GOT3 (cell line): ENCODE measurements around the gene LHX3.

Experiments used
- DNase-seq: peaks from one replicate; lab custom pipeline; 2025; ENCODE audit warnings: mixed read lengths; lab: John Stamatoyannopoulos, UW

Gene LHX3

GRCh38 chr9:136177224-136177623 lies 27.7 kb downstream of the LHX3 start:
- no peak for DNase-seq

DNA sequence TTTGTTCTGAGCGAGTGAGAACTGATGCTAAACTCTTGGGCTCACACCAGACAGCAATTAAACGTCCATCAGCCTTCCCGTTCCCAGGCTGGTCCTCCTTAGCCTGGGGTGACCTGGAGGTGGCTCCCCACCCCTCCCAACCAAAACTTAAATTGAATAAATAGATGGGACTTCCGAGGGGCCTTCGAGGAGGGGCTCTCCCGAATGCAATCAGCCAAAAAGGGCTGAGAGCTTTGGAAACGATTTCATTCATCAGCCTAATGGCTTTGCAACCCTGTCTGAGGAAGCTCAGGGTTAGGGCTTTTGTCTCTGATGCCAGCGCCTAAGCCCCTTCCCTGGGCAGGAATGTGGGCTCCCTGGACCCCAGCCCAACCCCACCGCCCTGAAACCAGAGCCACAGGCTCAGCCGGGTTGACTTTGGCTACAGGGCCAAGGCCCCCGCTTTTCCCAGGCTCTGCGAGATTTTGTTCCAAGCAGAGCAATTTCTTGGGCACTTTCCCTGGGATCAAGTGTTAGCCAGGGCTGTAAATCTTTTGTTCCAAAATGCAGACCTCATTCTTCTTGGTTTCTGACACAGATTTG lies 29.2 kb downstream of the LHX3 start:
- no peak for DNase-seq

GRCh38 chr9:136174779-136175615 lies 29.9 kb downstream of the LHX3 start:
- no peak for DNase-seq

- no peak for DNase-seq
These were observed 31.2 kb downstream of the LHX3 start for GRCh38 chr9:136173648-136174290.

DNA sequence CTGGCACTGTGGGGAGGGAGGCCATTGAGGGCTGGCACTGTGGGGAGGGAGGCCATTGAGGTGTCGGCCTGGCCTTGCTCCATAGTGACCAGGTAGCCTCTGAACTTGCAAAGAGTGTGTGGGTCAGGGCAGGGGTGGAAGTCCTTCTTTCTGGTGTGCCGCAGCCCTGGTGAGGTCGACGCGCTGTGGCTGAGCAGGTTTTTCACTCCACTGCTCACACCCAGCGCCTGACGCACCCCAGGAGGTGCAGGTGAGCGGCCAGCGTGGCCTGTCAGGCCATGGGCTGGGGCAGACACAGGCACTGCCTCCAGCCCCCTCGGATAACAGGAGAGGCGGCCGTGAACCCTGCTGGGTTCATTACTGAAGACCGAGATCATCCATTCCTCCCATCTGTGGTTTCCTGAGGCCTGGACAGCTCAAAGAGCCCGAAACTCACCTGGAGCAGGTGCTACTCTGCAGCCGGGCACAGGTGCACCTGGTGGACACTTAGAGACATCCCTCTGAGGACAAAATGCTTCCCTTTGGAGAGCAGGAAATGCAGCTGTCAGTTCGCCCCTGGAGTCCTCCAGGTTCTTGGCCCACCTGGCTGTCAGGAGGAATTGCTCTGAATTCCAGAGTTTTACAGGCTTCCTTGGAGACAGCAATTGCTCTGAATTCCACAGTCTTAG lies 32.4 kb downstream of the LHX3 start:
- no peak for DNase-seq

DNA sequence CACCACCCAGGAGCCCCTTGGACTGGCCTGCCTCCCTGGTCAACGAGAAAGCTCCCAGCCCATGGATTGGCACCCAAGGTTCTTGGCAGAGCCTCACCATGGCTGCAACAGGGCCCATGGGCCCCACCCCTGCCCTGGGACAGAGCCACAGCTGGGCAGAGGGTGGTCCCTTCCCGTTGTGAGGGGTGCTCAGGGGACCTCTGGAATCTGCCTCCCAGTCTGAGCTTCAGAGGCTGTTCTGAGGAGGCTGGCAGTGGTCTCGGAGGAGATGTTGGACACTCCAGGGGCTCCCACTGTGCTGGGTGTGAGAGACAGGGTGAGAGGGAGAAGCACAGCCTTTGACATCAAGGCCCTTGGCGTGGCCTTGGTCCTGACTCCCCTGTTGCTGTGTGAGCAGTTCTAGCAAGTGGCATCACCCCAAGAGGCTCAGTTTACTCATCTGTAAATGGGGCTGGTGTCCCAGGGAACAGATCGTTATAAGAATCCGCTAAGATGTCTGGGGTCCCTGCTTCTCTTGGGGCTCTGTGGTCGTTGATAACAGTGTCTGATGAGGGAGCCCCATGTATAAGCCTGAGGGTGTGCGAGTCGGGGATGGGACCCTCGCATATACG lies 33.0 kb downstream of the LHX3 start:
- DNase-seq = no peak

GRCh38 chr9:136171009-136171800 lies 33.7 kb downstream of the LHX3 start:
- DNase-seq = no peak

DNA sequence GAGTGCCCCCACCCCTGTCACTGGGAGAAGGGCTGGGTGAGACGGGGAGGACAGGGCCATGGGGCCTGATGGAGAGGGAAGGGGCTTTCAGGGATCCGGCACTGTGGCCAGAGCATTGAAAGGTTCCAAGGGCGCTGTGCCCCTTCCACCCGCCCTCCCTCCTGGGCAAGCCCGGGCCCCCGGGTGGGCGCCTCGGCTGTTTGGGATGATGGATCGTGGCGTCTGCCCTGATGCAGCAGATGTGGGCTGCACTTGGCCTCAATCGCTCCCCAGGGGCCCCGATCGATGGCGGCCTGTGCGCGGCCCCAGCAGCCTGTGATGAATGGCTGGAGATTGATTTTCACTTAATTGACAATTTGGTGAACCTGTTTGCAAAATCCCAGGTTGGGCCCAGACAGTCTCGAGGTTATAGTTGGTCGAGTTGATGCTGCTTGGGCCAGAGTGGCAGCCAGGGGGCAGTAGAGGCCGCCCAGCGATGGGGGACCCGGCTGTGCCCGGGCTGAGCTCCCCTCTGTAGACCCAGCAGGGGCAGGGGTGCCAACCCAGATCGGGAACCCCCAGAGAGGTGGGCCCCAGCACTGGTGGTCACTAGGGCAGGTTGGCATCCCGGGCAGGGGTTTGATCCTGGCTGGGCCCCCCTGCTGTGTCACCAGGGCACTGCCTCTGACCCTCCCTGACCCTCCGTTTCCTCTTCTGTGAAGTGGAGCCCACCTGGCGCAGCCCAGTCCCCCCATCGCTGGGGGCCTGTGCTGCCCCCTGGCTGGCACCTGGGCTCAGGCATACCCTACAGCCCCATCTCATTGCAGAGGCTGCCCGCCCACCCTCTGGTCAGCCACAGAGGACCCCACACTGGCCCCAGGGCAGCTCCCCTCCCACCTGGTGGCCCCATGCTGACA lies 34.7 kb downstream of the LHX3 start:
- no peak for DNase-seq

DNA sequence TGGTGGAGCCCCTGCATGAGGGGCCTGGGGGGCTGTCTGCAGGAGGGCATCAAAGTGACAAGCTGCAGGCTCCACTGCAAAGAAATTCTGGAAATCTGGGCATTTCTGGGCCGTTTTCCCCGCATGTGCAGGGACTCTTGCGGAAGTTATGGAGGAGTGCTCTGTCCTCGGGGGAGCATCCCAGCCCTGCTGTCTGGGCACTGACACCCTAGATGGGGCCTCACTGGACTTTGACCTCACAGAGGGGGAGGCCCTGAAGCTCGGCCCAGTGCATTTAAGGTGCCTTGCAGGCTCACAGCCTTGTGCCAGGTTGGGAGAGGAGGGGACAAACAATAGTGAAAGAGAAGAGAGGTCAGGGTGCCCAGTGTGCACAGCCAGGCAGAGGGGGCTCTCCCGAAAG lies 35.4 kb downstream of the LHX3 start:
- no peak for DNase-seq

- no peak for DNase-seq
These were observed 41.6 kb downstream of the LHX3 start for GRCh38 chr9:136163248-136163850.

DNA sequence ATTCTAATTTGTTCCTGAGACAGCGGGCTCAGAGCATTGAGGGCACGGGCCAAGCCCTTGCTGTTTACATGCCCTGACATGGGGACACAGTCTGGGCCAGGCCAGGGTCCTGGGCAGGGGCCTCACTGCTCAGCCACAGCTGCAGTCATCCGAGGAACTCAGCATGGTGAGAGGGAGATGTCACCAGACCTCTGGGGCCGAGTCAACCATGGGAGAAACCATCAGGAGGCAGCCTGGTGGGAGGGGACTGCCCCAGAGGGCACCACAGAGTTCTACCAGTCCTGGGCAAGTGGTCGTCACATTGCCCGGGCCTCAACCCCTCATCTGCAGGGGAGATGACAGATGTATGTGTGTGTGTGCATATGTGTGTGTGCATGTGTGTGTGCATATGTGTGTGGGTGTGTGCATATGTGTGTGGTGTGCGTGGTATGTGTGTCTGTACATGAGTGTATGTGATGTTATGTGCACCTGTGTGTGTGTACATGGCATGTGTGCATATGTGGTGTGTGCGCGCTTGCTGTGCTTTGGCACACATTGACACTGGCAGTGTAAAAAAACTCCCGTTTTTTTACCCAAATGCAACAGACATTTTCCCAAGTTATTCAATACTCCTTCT lies 43.8 kb downstream of the LHX3 start:
- DNase-seq = no peak

DNA sequence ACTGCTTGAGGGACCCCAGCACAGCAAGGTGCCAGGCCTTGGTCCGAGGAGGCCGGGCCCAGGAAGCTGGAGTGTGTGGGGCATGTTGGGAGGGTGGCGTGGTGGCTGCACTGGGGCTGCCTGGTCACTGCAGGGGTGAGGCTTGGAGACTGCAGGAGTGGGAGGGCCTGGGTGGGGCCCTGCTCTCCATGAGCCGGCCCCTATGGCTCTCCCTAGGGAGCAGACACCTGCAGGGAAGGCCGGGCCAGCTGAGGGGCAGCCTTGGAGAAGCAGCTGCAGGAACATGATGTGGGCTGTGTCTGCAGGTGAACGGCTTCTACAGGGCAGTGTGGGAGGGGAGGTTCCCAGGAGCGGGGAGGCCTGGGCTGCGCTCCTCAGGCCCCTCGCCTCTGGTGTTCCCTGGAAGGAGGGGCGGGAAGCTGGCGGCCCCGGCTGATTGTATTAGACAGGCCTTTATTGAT lies 44.5 kb downstream of the LHX3 start:
- DNase-seq = no peak

GRCh38 chr9:136159851-136160250 lies 45.1 kb downstream of the LHX3 start:
- DNase-seq = no peak

DNA sequence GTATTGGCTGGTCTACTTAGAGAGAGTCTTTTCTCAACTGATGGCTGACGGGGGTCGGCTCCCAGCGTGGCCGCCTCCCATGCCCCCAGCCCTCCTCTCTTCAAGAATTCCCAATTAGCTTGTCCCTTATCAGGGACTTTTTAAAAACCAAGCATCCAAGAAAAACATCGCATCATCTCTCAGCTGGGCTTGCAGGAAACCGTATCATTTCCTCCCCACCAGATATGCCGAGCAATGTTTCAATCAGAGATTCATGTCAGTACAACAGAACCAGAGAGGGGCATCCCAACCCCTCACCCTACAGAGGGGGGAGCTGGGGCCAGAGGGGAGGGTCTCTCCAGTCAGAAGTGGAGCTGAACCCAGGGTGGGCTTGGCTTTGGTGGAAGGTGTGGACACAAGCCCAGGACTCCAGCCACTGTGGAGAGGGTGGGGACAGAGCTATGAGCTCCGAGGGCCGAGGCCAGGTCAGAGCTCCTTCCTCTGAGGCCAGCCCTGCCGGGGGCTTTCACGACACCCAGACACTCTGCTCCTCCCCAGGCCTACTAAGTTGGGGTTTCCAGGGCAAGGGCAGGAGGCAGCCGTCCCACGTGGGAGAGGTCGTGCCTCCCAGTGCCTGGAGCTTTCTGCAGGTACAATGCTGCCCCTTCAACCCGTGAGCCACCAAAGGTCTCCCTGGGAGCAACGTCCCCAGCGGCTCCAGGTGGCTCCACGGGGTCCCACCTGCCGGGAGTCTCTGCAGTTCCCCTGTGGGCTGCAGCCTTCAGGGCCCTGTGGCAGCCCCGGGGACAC lies 47.3 kb downstream of the LHX3 start:
- no peak for DNase-seq

DNA sequence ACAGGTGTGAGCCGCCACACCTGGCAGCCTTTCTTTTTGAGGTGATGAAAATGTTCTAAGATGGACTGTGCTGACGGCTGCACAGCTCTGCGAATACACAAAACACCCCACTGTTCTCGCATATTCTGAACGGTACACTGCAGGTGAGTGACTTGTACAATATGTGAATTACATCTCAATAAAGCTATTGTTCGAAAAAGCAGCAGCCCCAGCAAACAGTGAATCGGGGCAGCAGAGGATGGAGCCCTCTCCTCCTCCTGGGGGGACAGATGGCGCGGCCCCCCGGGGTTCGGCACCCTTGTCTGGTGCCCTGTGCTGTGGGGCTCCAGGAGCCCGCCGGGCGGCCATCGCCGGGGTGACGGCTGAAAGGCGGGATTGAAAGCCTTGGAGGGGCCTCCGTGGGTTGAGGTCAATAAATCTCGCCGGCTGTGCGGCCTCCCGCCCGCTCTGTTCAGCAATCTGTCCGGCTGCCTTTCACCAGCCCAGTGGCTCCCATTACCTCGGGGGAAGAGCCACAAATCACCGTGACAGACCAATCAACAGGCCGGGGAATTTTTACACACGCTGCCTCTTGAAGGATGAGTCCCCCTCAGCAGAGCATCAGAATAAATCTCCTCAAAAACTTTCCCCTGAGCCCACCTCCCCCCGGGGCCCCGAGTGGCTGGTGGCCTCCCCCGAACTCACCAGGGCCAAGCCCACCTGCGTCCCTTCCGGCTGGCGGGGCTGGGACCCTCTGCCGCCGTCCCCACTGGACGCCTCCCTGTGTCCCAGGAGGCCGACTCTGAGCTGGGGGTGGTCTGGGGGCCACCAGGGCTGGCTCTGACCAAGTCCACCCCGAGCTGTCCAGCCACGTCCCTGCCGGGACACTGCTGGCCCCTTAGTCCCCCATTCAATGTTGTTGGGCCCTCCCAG lies 48.5 kb downstream of the LHX3 start:
- no peak for DNase-seq

DNA sequence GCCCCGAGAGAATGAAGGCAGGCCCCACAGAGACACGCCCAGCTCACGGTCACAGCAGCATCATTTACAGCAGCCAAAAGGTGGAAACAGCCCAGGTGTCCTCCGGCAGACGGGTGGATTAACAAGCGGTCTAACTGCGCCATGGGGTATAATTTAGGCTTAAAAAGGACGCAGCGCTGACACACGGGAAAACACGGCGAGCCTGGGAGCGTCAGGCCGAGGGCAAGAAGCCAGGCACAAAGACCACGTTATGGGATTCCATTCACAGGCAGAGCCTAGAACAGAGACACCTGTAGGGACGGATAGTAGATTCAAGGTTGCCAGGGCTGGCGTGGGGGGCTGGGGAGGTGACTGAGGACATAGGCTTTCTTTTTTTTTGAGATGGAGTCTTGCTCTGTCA lies 49.4 kb downstream of the LHX3 start:
- no peak for DNase-seq

DNA sequence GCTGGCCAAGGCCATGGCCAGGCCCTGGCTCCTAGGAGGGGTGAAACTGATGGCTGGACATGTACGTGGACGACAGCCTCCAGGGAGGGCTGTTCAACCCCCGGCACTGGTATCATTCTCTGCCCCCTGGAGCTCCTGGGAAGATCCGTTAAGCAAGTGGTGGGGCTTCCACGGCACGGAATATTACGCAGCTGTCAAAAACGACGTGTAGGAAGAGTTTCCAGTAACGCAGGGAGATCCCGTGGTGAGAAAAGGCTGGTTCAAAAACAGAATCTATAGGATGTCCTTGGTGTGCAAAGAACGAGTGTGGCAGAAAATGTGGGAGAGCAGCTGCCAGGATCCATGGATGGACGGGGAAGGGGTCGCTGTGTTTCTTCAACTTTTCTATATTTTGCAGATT lies 50.0 kb downstream of the LHX3 start:
- DNase-seq = no peak
